OCI-LY7 (cell line): Measurements from ENCODE around the gene GALNT2. TPM values are rescaled to one million over a fixed set of nuclear protein-coding genes. Genes with fewer than 3 reads are reported as not detected.

Experiments
- BruUV-seq: library from RNA; stranded (reverse); fragments of 400-500 nt; replicated peaks from 2 replicates; lab custom pipeline; 2021; lab: Mats Ljungman, UMichigan
- CTCF ChIA-PET: fragments of 300-600 bp; sonication (Branson Sonifier 250); formaldehyde crosslinking; loops from one replicate; lab custom pipeline; 2022; ENCODE audit warnings: antibody characterized with exemption; ENCODE audit not compliant: unreplicated experiment; lab: Charles Lee
- POLR2A ChIA-PET: fragments of 300-600 bp; sonication (Branson Sonifier 250); formaldehyde crosslinking; loops from one replicate; lab custom pipeline; 2022; ENCODE audit warnings: antibody characterized with exemption; lab: Charles Lee
- DNase-seq: peaks from one replicate; pipeline ENCODE4 v3.0.0-alpha.2; 2015; ENCODE audit warnings: low spot score
- H2AFZ ChIP-seq: fragments of 200-600 bp; sonication (generic), shearing (Covaris generic); 2 replicates; pipeline ENCODE4 v1.6.1; 2014; ENCODE audit warnings: mild to moderate bottlenecking, antibody characterized with exemption, low read length, moderate library complexity
- H3K27ac ChIP-seq: fragments of 200-600 bp; sonication (generic); 2 replicates; pipeline ENCODE4 v1.5.1; 2014; ENCODE audit warnings: mixed run types, low read depth, mild to moderate bottlenecking, moderate library complexity, low read length, inconsistent platforms; ENCODE audit not compliant: poor library complexity, severe bottlenecking
- H3K36me3 ChIP-seq: fragments of 200-600 bp; sonication (generic); 2 replicates; pipeline ENCODE4 v1.6.1; 2014; ENCODE audit warnings: mild to moderate bottlenecking, antibody characterized with exemption, low read length, moderate library complexity, mixed read lengths; ENCODE audit not compliant: insufficient read depth
- H3K4me1 ChIP-seq: fragments of 200-600 bp; sonication (generic); 2 replicates; pipeline ENCODE4 v1.5.1; 2014; ENCODE audit warnings: mild to moderate bottlenecking, low read length; ENCODE audit not compliant: insufficient read depth, poor library complexity, severe bottlenecking
- H3K4me2 ChIP-seq: fragments of 200-600 bp; sonication (generic); 2 replicates; pipeline ENCODE4 v1.6.1; 2014; ENCODE audit warnings: mild to moderate bottlenecking, low read length
- H3K4me3 ChIP-seq: fragments of 200-600 bp; sonication (generic); 2 replicates; pipeline ENCODE4 v1.5.1; 2014; ENCODE audit warnings: mild to moderate bottlenecking, low read depth, low read length; ENCODE audit not compliant: poor library complexity, severe bottlenecking
- H3K79me2 ChIP-seq: fragments of 200-600 bp; sonication (generic); 2 replicates; pipeline ENCODE4 v1.6.1; 2016; ENCODE audit warnings: low read depth, mild to moderate bottlenecking, low read length, moderate library complexity, mixed read lengths; ENCODE audit not compliant: insufficient read depth
- H3K9me2 ChIP-seq: fragments of 200-600 bp; sonication (generic); 2 replicates; pipeline ENCODE4 v1.6.1; 2016; ENCODE audit warnings: mild to moderate bottlenecking, low read length, mixed read lengths; ENCODE audit not compliant: insufficient read depth
- H3K9me3 ChIP-seq: fragments of 200-600 bp; sonication (generic); 2 replicates; pipeline ENCODE4 v1.6.1; 2014; ENCODE audit warnings: mild to moderate bottlenecking, mixed run types, low read length, mixed read lengths
- H4K20me1 ChIP-seq: fragments of 200-600 bp; sonication (generic); 2 replicates; pipeline ENCODE4 v1.6.1; 2014; ENCODE audit warnings: mild to moderate bottlenecking, antibody characterized with exemption, low read length, moderate library complexity, mixed read lengths; ENCODE audit not compliant: insufficient read depth
- CTCF ChIP-seq: fragments of 200-600 bp; sonication (generic); conservative IDR thresholded peaks from 2 replicates; pipeline ENCODE4 v1.5.1; 2014; ENCODE audit warnings: mild to moderate bottlenecking, antibody characterized with exemption, low read length, moderate library complexity, mixed read lengths
- EZH2phosphoT487 ChIP-seq: fragments of 200-600 bp; sonication (generic); IDR thresholded peaks from 2 replicates; pipeline ENCODE4 v1.6.1; 2018; ENCODE audit warnings: low read depth, borderline replicate concordance, mild to moderate bottlenecking, mixed run types, antibody characterized with exemption, low read length, moderate library complexity, mixed read lengths
- intact Hi-C: fragments of 100-400 bp; cut with micrococcal nuclease; formaldehyde crosslinking; loops from one replicate; pipeline ENCODE4 v1.10.0; 2022; ENCODE audit not compliant: unreplicated experiment
- total RNA-seq, 2 experiments: library from RNA; depleted of rRNA in 1 of 2; stranded (reverse); fragments of >200 nt in 1 of 2; shearing (Covaris generic) in 1 of 2; gene quantifications; 2 replicates each; pipeline ENCODE4 v1.2.3, GENCODE V29; 2014 to 2022

GALNT2 gene
- total RNA-seq, 2 experiments from 2014 or later, result 29.9 to 67.3 TPM

GRCh38 chr1:230280054-230280795 is 213.2 kb downstream of the GALNT2 start:
- peaks cover 24% of the 10 kb centered on the region; the same call in 1 of the 2 replicates for H3K36me3 ChIP-seq
- CTCF ChIA-PET, result interaction anchor here (1.0 kb wide), 1 partner anchor 26 kb away, joined by 3 read pairs; no protein-coding TSS in a partner anchor
- intact Hi-C loops, result no loop called here
- H4K20me1 ChIP-seq, result no peaks in the 10 kb centered on the region
- DNase-seq, result no peak
- POLR2A ChIA-PET, result no interaction called here
- TF ChIP-seq CTCF, result no peak
- TF ChIP-seq EZH2phosphoT487, result no peak
- no peaks in the 10 kb centered on the region for H3K79me2 ChIP-seq
- H2AFZ ChIP-seq, result no peak overlapping the region
- no peaks in the 10 kb centered on the region for H3K9me3 ChIP-seq
- no peak overlapping the region for H3K27ac ChIP-seq
- BruUV-seq, result TSS peak; percentile 20
- no peak overlapping the region for H3K4me3 ChIP-seq
- H3K9me2 ChIP-seq, result no peaks in the 10 kb centered on the region
- no peak overlapping the region for H3K4me2 ChIP-seq
- H3K4me1 ChIP-seq, result peaks cover 44% of the 10 kb centered on the region

- Histone ChIP-seq H2AFZ (no peak overlapping the region), H3K4me1 (peaks cover 44% of the 10 kb centered on the region), H3K27ac (no peak overlapping the region), H4K20me1 (no peaks in the 10 kb centered on the region), H3K9me3 (no peaks in the 10 kb centered on the region), H3K36me3 (peaks cover 17% of the 10 kb centered on the region; the same call in 1 of the 2 replicates), H3K9me2 (no peaks in the 10 kb centered on the region), H3K4me3 (no peak overlapping the region), H3K79me2 (no peaks in the 10 kb centered on the region), H3K4me2 (no peak overlapping the region)
- no peak for DNase-seq
- CTCF ChIA-PET, result interaction anchor here (1.0 kb wide), 1 partner anchor 25 kb away, joined by 3 read pairs; no protein-coding TSS in a partner anchor
- POLR2A ChIA-PET, result interaction anchor here (0.6 kb wide), 1 partner anchor 211 kb away, joined by 5 read pairs; no protein-coding TSS in a partner anchor
- no TSS peak for BruUV-seq
- TF ChIP-seq EZH2phosphoT487 (no peak), CTCF (no peak)
- intact Hi-C loops, result no loop called here
Measured at GRCh38 chr1:230280906-230281413, 213.9 kb downstream of the GALNT2 start.
